Measurements from ENCODE around the gene GABRG3.

GABRG3 gene

DNA sequence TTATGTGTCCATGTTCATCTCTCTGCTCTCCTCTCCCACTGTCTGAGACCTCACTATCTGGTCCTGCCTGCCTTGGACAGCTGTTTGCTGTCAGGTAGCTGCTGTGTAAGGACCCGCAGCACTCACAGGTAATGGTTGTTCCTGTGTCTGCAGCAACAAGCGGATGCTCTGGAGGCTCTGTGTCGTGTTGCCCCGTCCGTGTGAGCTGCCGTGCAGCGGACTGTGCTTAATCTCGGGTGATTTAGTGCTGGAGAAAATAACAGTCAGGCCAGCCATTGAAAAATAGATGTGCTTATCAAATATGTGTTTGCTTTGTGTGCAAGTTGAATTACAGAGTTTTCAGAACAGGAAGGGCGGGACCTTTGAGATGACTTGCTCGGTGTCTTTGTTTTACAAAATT is 121.4 kb downstream of the GABRG3 start:
- no peak overlapping the region for H3K27ac ChIP-seq (ENCODE audit: low read depth, low read length)
- no peaks in the 10 kb centered on the region for H4K20me1 ChIP-seq (ENCODE audit: low read depth, low read length)
- H3F3A ChIP-seq (ENCODE audit: insufficient read depth), result no peaks in the 10 kb centered on the region
- H3K9me2 ChIP-seq (replicated peaks; ENCODE audit: insufficient read depth, low read length), result no peaks in the 10 kb centered on the region
- H3K4me2 ChIP-seq (ENCODE audit: low read depth, low read length, poor library complexity, severe bottlenecking), result no peak overlapping the region
- TF ChIP-seq, protein P1, sequence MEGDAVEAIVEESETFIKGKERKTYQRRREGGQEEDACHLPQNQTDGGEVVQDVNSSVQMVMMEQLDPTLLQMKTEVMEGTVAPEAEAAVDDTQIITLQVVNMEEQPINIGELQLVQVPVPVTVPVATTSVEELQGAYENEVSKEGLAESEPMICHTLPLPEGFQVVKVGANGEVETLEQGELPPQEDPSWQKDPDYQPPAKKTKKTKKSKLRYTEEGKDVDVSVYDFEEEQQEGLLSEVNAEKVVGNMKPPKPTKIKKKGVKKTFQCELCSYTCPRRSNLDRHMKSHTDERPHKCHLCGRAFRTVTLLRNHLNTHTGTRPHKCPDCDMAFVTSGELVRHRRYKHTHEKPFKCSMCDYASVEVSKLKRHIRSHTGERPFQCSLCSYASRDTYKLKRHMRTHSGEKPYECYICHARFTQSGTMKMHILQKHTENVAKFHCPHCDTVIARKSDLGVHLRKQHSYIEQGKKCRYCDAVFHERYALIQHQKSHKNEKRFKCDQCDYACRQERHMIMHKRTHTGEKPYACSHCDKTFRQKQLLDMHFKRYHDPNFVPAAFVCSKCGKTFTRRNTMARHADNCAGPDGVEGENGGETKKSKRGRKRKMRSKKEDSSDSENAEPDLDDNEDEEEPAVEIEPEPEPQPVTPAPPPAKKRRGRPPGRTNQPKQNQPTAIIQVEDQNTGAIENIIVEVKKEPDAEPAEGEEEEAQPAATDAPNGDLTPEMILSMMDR (IDR thresholded peaks at IDR 0.05; ENCODE audit: insufficient read depth, low read length, poor library complexity, severe bottlenecking), result no peak
- TF ChIP-seq EZH2phosphoT487 (conservative IDR thresholded peaks at IDR 0.05; ENCODE audit: low read length), result no peak
- H3K36me3 ChIP-seq (ENCODE audit: low read length), result no peaks in the 10 kb centered on the region
- no peak overlapping the region for H3K9ac ChIP-seq (ENCODE audit: low read length)
- no peaks in the 10 kb centered on the region for H3K9me3 ChIP-seq (ENCODE audit: insufficient read depth, low read length)
- no peak overlapping the region for H2AFZ ChIP-seq (ENCODE audit: low read depth, low read length, severe bottlenecking)
- no peaks in the 10 kb centered on the region for H3K79me2 ChIP-seq (ENCODE audit: insufficient read depth, low read length)
- no peak overlapping the region for H3K4me3 ChIP-seq (ENCODE audit: insufficient read depth, low read length, poor library complexity, severe bottlenecking)
- no peaks in the 10 kb centered on the region for H3K27me3 ChIP-seq (ENCODE audit: low read length)

DNA sequence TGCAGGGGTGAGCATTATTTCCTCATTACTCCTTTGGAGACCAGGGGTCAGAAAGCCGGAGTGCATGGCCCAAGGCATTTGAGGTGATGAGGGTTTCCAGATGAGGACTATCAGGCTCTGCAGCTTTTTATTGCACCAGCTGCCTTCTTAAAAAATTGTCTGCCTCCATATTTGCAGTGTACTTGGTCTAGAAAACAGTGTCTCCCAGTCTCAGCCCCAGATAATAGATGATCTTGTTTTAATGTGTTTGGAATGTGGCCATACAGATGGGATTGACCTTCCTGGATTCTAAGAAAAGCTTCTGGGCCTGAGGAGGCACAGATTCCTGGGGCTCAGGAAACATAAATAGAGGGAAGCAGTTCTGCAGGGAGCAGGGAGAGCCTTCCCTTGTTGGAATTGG is 123.3 kb downstream of the GABRG3 start:
- Histone ChIP-seq H3K36me3 (ENCODE audit: low read length) (no peaks in the 10 kb centered on the region), H3K9me2 (replicated peaks; ENCODE audit: insufficient read depth, low read length) (no peaks in the 10 kb centered on the region), H4K20me1 (ENCODE audit: low read depth, low read length) (no peaks in the 10 kb centered on the region), H3K27ac (ENCODE audit: low read depth, low read length) (no peak overlapping the region), H2AFZ (ENCODE audit: low read depth, low read length, severe bottlenecking) (no peak overlapping the region), H3K9ac (ENCODE audit: low read length) (no peak overlapping the region), H3K79me2 (ENCODE audit: insufficient read depth, low read length) (no peaks in the 10 kb centered on the region), H3K27me3 (ENCODE audit: low read length) (no peaks in the 10 kb centered on the region), H3K9me3 (ENCODE audit: insufficient read depth, low read length) (no peaks in the 10 kb centered on the region), H3K4me2 (ENCODE audit: low read depth, low read length, poor library complexity, severe bottlenecking) (no peak overlapping the region), H3K4me3 (ENCODE audit: insufficient read depth, low read length, poor library complexity, severe bottlenecking) (no peak overlapping the region), H3F3A (ENCODE audit: insufficient read depth) (no peaks in the 10 kb centered on the region)
- TF ChIP-seq, protein P1 (IDR thresholded peaks at IDR 0.05; ENCODE audit: insufficient read depth, low read length, poor library complexity, severe bottlenecking), result no peak
- TF ChIP-seq EZH2phosphoT487 (conservative IDR thresholded peaks at IDR 0.05; ENCODE audit: low read length), result no peak

DNA sequence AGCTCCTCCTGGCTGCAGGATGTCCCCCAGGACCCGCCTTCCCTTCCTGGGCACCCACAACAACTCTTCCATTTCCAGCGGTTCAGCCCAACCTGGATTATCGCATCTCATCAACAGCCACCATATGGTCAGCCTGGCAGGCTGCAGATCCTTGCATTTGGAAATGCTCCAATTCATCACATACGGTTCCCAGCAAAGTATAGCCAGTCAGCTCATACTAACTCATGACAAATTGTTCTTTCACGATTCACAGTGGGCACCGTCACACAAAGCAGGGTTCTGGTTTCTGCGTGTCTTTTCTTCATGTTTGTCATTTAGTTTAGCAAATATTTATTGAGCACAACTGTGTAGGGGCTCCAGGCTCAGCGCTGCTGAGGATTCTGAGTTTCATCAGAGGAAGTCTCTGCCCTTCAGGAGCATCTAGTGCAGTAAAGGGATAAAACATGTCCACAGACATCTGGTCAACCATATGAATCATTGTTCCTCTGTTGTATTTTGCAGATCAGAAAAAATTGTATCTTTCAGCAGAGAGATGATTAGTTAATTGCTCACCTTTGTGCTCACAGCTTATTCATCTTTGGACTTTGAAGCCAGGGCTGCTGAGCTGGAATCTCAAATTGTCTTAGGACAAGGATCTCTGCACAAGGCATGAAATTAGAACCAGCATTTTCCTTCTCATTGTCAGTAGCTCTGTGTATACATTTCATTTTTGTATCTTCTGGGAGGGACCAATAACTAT is 125.1 kb downstream of the GABRG3 start:
- TF ChIP-seq EZH2phosphoT487 (conservative IDR thresholded peaks at IDR 0.05; ENCODE audit: low read length), result no peak
- TF ChIP-seq, protein P1 (IDR thresholded peaks at IDR 0.05; ENCODE audit: insufficient read depth, low read length, poor library complexity, severe bottlenecking), result no peak
- no peaks in the 10 kb centered on the region for H3K36me3 ChIP-seq (ENCODE audit: low read length)
- no peaks in the 10 kb centered on the region for H3K9me3 ChIP-seq (ENCODE audit: insufficient read depth, low read length)
- H3K9ac ChIP-seq (ENCODE audit: low read length), result no peak overlapping the region
- no peaks in the 10 kb centered on the region for H4K20me1 ChIP-seq (ENCODE audit: low read depth, low read length)
- no peaks in the 10 kb centered on the region for H3K9me2 ChIP-seq (replicated peaks; ENCODE audit: insufficient read depth, low read length)
- H3K4me3 ChIP-seq (ENCODE audit: insufficient read depth, low read length, poor library complexity, severe bottlenecking), result no peak overlapping the region
- no peak overlapping the region for H3K4me2 ChIP-seq (ENCODE audit: low read depth, low read length, poor library complexity, severe bottlenecking)
- no peak overlapping the region for H2AFZ ChIP-seq (ENCODE audit: low read depth, low read length, severe bottlenecking)
- H3F3A ChIP-seq (ENCODE audit: insufficient read depth), result no peaks in the 10 kb centered on the region
- no peak overlapping the region for H3K27ac ChIP-seq (ENCODE audit: low read depth, low read length)
- H3K79me2 ChIP-seq (ENCODE audit: insufficient read depth, low read length), result no peaks in the 10 kb centered on the region
- H3K27me3 ChIP-seq (ENCODE audit: low read length), result no peaks in the 10 kb centered on the region
